Stimulated activated CD8-positive, alpha-beta memory T cell treated with anti-CD3 and anti-CD28 coated beads, Interleukin-15, amount 100 ng/mL, for 1 hour (primary cell): Measurements from ENCODE around the gene ENHO.
"Not testable (repeated sequence)": the region's sequence is repeated elsewhere in the genome, so short reads cannot be mapped to it uniquely, and the experiment has no call there.

ENCODE experiments used
- DNase-seq: peaks from one replicate; pipeline ENCODE4 v3.0.0-alpha.2; 2020; ENCODE audit warnings: low read depth

ENHO gene

DNA sequence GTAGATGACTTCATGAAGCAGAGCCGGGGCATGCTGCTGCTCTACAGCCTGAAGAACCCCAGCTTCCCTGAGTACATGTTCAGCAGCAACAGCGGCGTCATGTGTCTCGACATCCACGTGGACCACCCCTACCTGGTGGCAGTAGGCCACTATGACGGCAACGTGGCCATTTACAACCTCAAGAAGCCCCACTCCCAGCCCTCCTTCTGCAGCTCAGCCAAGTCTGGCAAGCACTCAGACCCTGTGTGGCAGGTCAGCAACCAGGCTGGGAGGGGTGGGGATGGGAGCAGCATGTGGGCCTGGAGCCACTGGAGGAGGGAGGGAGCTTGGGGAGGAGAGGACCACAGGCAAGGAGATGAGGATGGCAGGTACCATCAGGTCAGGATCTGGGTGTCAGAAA is 16.2 kb downstream of the ENHO start:
- DNase-seq = no peak

DNA sequence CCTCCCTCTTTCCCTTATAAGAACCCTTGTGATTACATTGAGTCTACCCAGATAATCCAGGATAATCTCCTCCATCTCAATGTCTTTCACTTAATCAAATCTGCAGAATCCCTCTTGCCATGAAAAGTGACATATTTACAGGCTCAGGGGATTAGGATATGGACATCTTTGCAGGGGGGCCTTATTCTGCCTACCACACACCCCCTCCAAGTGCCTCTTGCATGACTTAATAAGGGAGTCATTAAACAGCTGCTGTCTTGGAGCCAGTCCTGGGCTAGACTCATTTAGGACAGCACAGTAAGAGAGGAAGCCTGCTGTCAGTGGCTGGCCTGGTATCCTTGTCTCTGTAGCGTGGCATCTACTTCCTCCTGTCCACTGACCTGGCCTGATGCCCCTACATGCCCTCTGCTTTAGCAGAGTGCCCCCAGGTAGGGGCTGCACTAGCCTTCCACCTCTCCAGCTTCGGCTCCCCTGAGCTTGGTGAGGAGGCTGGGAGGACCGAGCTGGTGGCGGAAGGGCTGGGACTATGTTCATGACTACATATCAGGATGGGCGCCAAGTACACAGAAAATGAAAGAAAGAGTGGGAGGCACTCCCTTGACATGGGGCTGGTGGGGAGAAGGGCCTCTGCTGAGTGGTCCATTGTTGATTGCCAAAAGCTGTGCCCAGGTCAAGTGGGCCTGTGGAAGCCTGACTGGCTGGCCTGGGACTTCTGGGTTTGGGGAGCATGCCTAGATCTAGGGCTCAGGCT is 17.2 kb downstream of the ENHO start:
- DNase-seq = no peak

DNA sequence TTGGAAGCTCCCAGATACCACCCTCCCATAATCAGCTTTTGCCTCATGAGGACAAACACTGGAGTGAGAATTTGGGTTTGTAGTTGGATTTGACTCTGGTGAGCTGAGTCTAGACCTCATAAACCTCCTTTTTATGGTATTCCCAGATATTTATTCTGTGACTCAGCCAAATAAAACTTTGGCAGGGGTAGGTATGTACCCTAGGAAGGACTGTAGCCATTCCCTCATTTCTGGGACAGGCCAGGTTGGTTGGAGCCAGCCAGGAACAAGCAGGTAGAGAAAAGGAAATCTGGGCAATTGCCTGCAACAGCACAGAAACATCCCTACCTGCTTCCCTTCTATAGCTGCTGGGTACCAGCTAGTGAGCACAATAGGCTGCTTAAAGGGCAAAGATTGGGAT is 19.4 kb downstream of the ENHO start:
- no peak for DNase-seq

DNA sequence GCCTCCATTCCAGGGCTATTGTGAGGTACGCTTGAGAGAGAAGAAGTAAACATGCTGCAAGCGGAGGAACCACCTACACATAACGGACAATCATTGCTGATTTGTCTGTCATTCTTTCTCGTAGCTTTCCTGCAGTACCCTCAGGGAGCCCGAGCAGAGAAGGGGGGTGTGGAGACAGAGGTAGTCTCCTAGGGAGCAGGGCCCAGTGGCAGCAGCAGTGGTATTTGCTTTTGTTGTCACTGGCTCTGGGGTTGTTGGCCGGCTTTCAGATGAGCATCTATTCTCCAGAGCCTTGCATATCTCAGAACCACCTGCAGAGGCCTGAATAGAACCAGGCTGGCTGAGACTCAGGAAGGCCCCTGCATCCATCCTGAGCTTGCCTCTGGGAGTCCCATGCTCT is 19.9 kb downstream of the ENHO start:
- DNase-seq = no peak

DNA sequence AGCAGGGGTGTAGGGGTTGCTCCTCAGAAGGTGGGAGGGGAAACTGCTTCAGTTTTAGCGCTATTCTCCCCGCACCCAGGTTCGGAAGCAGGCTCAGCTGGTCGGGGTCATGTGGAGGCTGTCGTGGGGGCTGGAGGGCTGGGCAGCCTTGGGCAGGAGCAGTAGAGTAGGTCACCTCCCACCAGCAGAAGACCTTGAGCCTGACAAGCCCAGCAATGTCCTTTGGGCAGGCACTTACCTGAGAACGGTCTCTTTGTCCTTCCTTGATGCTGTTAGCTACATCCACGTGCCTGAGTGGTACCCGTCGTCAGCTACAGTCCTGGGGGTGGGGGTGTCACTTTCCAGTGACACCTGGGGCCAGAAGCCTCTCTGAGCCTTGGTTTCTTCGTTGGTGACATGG is 20.3 kb downstream of the ENHO start:
- no peak for DNase-seq

DNA sequence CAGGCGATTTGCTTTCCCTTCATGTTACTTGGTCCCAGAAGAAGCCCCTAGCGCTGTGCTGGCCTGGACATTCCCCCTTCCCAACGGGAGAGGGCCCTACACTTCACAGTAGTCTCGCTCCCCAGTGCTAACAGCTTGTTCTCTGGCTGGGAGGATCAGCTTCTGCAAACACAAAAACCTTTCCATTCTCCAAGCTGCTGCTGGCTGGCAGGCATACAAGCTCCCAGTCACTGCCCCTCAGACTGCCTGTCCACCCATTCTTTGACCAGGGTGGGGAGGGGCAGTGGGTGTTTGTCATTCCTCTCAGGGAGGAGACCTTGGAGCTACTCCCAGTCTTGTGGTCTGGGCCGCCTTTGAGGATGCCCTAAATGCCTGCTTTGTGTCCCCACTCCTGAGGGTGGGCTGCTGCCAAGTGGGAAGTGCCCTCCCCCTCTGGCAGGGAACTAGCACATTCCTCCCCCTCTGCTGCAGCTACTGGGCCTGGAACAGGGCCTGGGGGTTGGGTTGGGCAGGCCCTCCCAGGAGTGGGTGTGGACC is 20.8 kb downstream of the ENHO start:
- DNase-seq = no peak

DNA sequence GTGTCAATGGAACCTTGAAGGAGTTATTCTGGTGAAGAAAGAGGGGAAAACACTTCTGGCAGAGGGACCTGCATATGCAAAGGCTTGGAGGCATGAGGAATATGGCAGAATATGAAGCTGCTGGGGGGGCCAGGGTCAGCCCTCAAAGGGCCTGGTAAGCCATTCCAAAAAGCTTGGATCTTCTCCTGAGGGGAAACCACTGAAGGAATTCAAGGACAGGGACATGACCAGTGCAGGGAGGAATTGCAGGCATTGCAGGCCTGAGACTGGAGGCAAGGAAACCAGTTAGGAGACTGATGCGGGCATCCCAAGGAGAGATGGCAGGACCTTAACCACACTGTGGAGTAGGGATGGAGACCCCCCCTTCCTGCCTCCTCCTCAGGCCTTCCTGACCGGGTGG is 21.4 kb downstream of the ENHO start:
- DNase-seq = no peak

DNA sequence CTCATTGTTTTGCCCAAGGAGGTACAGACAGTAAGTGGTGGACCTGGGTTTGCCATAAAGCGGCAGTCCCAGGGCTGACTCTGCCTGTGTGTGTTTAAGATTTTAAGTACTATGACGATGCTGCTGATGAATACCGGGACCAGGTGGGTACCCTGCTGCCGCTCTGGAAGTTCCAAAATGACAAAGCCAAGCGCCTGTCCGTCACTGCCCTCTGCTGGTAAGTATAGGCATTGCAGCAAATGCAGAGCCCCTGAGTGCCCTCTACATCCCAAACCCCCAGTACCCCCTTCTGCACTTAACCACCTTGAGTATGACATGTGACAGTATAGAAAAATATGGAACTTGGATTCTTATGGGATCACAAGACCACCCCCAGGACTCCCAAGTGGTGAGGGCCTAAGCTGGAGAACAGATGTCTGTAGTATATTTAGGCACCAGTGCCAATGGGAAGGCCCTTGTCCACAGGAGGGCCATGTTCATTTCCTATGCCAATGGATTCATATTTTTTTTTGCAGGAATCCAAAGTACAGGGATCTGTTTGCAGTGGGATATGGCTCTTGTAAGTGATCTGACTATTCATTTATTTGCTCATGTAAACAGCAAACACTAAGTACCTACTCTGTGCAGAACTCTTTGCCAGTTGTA is 22.0 kb downstream of the ENHO start:
- DNase-seq = peak; percentile 65

DNA sequence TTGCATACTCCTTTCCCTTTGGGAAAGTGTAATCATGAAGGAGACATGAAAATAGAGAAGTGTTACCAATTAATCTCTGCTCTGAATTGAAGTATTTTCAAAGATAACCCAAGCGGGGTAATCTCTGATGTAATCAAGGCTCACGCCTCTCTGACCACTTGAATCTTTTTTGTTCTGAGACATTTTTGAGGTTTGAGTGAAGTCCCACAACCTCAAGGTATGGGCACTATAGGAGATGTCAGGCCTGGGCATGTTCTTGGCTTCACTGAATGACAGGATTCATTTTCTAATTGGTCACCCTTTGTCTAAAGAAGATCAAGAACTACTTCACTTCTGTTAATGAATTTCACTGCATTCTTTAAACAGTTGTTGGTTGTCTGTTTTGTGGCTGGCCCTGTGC is 23.7 kb downstream of the ENHO start:
- DNase-seq = no peak

DNA sequence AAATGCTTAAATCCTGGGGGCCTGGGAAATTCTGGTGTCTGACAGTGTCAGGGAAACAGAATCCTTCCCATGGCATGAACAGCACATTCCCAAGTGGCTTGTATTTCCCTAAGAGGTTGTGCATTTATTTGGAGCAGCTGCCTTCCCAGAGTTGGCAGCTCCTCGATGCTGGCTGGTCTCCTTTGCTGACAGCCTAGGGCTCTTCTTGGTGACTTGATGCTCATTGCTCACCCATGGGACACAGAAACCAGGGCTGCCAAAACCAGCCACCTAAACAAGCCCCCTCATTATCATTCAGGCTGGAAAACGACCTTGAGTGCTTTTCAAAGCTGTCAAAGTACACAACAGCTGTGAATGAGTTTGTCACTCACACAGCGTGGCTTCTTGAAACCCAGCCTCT is 24.2 kb downstream of the ENHO start:
- no peak for DNase-seq

DNA sequence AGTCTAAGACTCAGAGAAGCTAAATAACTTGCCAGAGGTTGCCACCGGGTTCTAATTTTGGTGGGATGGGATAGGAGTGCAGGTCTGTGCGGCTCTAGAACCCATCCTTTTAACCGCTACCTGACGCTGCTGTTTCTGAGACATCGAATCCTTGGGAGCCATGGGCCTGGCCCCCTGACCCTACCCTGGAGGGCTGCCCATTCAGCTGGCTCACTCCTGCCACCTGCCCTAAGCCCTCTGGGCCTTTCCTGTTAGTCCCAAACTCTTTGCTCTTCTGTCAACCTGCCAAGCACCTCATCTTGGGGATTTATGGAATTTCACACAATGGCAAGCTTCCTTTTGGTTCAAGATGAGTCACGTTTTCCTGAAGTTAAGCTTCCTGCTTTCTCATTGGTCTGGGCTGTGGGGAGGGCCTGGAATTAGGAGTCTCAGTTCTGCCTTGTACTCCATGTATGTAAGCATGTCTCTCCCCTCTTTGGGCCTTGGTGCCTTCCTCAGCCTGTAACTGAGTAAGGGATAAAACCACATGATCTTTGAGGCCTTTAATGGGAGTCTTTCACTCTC is 26.6 kb downstream of the ENHO start:
- DNase-seq = no peak

DNA sequence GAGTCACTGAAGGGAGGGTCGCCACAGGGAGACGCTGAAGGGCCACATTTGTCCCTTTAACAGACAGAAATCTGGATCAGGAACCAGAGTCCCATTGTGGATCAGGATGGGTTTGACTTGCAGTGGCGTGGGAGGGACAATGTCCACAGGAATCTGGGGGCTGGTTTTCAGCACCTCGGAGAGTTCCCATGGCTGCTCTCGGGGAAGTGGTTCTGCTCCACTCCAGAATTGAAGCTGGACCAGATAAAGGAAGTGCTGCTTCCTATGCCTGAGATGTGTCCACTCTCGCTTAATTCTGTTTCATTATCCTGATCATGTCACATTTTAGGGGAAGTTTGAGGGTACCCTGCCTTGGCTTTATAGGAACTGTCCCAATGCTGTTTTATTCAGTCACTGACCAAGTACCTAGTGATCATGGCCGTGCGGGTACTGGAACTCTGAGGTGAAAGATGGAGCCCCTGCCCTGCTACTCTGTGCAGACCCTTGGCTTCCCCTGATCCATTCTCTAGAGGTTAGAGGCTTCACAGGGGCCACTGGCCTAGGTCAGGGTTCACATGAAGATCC is 28.7 kb downstream of the ENHO start:
- no peak for DNase-seq

DNA sequence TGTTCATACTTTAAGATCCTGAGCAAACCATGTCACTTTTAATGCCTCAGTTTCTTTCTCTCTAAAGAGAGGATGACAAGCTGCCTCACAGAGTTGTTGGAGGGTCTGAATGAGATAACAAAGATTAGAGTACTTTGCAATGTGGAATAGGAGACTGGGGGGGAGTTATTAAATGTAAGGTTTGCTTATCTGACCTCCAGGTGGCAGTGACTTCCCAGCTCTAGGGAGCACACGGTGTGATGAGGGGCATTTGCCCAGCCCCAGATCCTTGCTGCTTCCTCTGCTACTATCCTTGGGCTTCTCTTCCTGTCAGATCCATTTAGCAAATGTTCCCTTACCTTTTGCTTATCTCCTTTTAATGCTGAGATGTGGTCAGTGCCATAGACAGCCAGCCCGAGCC is 30.7 kb downstream of the ENHO start:
- no peak for DNase-seq

DNA sequence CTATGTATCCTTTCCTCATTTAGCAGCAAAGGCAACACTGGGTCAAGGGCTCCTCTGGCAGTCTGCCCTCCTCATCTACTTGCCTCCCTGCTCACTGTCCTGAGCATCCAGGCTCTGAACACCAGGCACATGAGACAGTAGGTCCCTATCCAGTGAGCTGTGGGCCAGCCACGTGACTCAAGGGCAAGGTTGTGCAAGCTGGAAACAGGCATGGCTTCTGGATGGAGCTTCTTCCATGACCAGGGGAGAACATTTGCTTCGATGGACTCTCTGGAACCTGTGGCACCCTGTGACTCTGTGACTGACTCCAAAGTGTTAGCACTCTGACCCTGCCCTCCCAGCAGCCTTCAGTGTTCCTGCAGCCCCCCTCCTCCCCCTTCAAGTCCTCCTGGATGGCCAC is 31.2 kb downstream of the ENHO start:
- DNase-seq = no peak

DNA sequence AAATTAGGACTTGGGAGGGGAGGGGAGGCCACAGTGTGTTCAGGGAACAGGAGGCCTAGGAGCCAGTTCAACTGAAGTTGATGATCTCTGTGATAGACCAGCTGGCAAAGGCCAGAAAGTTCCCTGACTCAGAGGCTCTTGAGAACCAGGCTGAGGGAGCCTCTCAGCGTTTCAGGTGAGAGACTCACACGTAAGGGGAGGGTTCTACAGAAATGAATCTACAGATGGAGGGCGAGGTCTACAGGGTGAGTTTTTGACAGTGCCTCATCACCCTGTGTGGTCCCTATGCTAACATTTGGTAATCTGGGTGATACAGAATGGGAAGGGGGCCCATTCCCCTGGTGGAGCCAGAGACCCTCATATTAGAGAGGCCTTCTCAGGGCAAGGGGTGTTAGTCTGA is 32.0 kb downstream of the ENHO start:
- DNase-seq = no peak

DNA sequence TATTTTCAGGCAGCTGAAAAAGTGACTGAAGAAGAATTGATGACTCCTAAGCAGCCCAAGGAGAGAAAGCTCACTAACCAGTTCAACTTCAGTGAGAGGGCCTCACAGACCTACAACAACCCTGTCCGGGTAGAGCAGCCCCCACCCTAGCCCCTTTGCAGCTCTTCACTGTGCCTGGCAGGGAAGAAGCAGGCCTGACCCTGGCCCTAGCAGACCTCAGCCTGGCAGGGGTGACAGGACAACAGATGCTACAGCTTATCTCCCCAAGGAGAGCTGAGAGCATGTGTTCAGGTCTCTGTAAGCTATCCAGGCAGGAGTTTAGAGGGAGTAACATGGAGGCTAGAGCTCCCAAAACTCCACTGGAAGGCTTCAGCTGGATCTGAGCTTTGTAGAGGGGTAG is 32.4 kb downstream of the ENHO start:
- no peak for DNase-seq

DNA sequence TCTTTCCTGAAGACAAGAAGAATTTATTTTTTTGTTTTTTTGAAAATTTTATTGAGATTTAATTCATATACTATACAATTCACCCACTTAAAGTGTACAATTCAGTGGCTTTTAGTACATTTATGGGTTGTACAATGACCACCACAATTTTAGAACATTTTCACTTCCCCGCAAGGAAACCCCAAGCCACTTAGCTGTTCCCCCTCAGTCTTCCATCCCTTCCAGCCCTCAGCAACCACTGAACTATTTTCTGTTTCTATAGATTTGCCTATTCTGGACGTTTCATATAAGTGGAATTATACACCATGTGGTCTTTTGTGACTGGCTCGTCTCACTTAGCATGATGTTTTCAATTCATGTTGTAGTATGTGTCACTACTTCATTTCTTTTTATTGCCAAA is 36.2 kb downstream of the ENHO start:
- DNase-seq = no peak

DNA sequence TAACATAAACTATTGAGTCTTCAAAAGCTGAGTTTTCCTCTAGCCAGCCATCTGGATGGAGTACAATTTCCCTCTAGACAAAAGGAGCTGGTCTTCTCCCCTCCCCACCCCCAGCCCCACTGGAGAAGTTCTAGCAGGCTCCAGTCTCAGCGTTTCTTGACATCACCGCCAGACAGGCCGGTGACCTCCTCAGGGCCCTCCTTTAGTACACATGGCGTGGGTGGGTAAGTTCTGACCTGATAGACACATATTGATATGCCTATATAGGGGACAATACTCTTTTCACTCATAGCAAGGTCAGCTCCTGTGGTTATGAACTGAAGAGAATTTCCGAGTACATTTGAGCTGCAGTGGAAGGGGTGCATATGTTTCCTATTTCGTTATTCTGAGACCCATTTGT is 37.0 kb downstream of the ENHO start:
- no peak for DNase-seq

DNA sequence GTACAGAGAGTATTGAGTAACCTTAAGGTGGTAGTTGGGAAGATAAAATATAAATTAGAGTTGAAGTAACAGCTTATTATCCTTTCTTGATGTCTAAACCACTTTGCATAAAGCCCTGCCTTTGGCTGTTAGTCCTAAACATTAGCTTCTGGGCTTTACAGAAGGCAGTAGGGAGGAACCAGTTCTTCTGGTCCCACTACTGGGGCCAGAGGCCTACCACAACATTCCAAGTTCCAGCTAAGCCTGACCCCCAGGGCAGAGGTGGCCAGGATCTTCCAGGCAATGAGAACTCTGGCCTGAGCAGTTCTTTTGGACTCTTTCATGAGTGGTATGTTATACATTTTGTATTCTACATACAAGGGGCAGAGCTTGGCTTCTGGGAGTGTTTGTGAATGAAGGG is 38.1 kb downstream of the ENHO start:
- DNase-seq = no peak

DNA sequence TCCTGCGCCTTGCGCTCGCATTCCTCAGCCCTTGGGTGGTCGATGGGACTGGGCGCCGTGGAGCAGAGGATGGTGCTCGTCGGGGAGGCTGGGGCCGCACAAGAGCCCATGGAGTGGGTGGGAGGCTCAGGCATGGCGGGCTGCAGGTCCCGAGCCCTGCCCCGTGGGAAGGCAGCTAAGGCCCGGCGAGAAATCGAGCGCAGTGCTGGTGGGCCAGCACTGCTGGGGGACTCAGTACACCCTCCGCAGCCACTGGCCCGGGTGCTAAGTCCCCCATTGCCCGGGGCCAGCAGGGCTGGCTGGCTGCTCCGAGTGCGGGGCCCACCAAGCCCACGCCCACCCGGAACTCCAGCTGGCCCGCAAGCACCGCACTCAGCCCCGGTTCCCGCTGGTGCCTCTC is 40.0 kb downstream of the ENHO start:
- DNase-seq = not testable (repeated sequence)

DNA sequence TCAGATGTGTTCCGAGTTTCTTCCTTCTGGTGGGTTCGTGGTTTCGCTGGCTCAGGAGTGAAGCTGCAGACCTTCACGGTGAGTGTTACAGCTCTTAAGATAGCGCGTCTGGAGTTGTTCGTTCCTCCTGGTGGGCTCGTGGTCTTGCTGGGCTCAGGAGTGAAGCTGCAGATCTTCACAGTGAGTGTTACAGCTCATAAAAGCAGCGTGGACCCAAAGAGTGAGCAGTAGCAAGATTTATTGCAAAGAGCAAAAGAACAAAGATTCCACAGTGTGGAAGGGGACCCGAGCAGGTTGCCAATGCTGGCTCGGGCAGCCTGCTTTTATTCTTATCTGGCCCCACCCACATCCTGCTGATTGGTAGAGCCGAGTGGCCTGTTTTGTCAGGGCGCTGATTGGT is 41.2 kb downstream of the ENHO start:
- not testable (repeated sequence) for DNase-seq

DNA sequence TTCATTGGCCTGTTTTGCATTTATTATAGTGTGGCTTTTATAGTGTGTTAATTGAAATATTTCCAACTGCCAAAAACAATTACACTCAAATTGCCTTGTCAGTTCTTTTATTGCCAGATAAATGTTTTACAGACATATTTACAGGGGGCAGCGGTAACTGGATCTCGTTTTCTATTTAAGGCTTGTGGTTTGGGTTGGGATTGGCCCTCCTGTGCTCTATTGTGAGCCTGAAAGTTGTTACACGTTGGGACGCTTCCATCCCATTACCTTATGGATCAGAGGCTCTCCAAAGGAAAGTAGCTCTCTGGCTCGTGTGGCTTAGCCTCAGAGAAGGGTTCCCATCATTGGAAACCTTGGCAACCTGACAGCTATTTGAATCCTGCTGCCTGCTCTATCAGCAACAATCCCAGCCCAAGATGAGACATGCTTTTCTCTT is 43.3 kb downstream of the ENHO start:
- DNase-seq = no peak

DNA sequence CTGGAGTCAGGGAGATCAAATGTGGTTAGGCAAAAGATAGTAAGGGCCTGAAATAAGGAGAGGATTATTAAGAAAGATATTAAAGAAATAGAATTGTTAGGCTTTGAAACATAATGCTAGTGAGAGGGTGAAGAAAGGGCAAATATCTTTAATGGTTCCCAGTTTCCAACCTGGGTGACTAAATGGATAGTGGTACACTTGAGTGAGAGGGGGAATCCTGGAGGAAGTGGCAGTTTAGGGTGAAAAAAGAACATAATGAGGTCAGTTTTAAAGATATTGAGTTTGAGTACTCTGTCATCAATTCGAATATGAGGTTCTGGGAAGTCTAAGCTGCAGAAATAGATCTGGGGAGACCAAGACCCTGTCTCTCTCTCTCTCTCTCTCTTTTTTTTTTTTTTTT is 45.2 kb downstream of the ENHO start:
- no peak for DNase-seq
